Measurements from ENCODE around the gene ASPSCR1.

GRCh38 chr17:81996757-81997441, 19.5 kb downstream of the ASPSCR1 start:
- TF ChIP-seq TSHZ2 (CRISPR knock-in tag; IDR thresholded peaks at IDR 0.05) (no peak), BACH2 (CRISPR knock-in tag; IDR thresholded peaks at IDR 0.05; ENCODE audit: borderline replicate concordance) (no peak), ZNF70 (CRISPR knock-in tag; IDR thresholded peaks at IDR 0.05) (no peak), PATZ1 (CRISPR knock-in tag; IDR thresholded peaks at IDR 0.05; ENCODE audit: borderline replicate concordance) (no peak), CSRNP3 (CRISPR knock-in tag; IDR thresholded peaks at IDR 0.05) (no peak), SNAI2 (CRISPR knock-in tag; IDR thresholded peaks at IDR 0.05) (no peak), ZFP30 (CRISPR knock-in tag; IDR thresholded peaks at IDR 0.05) (no peak), CREB5 (CRISPR knock-in tag; IDR thresholded peaks at IDR 0.05; ENCODE audit: low read depth) (no peak), ESRRG (CRISPR knock-in tag; IDR thresholded peaks at IDR 0.05) (no peak), RARB (CRISPR knock-in tag; IDR thresholded peaks at IDR 0.05) (no peak), ZFP3 (CRISPR knock-in tag; IDR thresholded peaks at IDR 0.05) (no peak), ARNTL (CRISPR knock-in tag; IDR thresholded peaks at IDR 0.05; ENCODE audit: borderline replicate concordance, low read depth) (no peak), ZC3H10 (CRISPR knock-in tag; IDR thresholded peaks at IDR 0.05) (no peak)
